Lung (tissue), 12 donors: ENCODE measurements around the gene SMCP. TPM values are rescaled to one million over a fixed set of nuclear protein-coding genes. Genes with fewer than 3 reads are reported as not detected.

ENCODE experiments used
- ATAC-seq: fragments of 200-7000 bp; cut with Tn5 transposase; one replicate; pipeline ENCODE4 v1.9.1; 2020; ENCODE audit warnings: moderate number of reproducible peaks; ENCODE audit not compliant: insufficient read depth, low FRiP score
- DNase-seq, 3 donors: peaks; one replicate each; pipeline ENCODE4 v3.0.0-alpha.2; 2013 to 2017
- H3K27ac ChIP-seq, 2 donors: one replicate each; pipeline ENCODE4 v1.5.1; 2013; ENCODE audit warnings: mild to moderate bottlenecking in 2 of 2, moderate library complexity in 2 of 2, control low read depth in 1 of 2, inconsistent platforms in 1 of 2, low read depth in 1 of 2, low read length in 1 of 2
- H3K27me3 ChIP-seq, 3 donors: one replicate each; pipeline ENCODE4 v1.5.1; 2013; ENCODE audit warnings: low read length in 2 of 3; ENCODE audit not compliant: control insufficient read depth in 3 of 3, insufficient read depth in 3 of 3
- H3K36me3 ChIP-seq, 4 donors: one replicate each; pipeline ENCODE4 v1.5.1; 2013; ENCODE audit warnings: low read length in 4 of 4, mild to moderate bottlenecking in 1 of 4, moderate library complexity in 1 of 4; ENCODE audit not compliant: control insufficient read depth in 4 of 4, insufficient read depth in 4 of 4
- H3K4me1 ChIP-seq, 5 donors: one replicate each; pipeline ENCODE4 v1.5.1; 2013; ENCODE audit warnings: low read length in 5 of 5, mild to moderate bottlenecking in 2 of 5, moderate library complexity in 1 of 5; ENCODE audit not compliant: control insufficient read depth in 5 of 5, insufficient read depth in 5 of 5
- H3K4me3 ChIP-seq: one replicate; pipeline ENCODE4 v1.5.1; 2013; ENCODE audit warnings: mild to moderate bottlenecking, control low read depth, moderate library complexity
- H3K9ac ChIP-seq, 2 donors: one replicate each; pipeline ENCODE4 v1.5.1; 2013; ENCODE audit warnings: low read length in 2 of 2, control low read depth in 1 of 2; ENCODE audit not compliant: insufficient read depth in 1 of 2
- H3K9me3 ChIP-seq, 4 donors: one replicate each; pipeline ENCODE4 v1.5.1; 2013; ENCODE audit warnings: low read length in 3 of 4, mild to moderate bottlenecking in 1 of 4, moderate library complexity in 1 of 4; ENCODE audit not compliant: control insufficient read depth in 4 of 4, insufficient read depth in 3 of 4
- CTCF ChIP-seq: IDR thresholded peaks from 2 replicates; pipeline ENCODE4 v1.5.1; 2012; ENCODE audit warnings: mild to moderate bottlenecking; ENCODE audit errors: control extremely low read depth, extremely low read depth
- WGBS, 2 donors: extraction: QIAGEN DNeasy Blood & Tissue Kit; methylation state at CpG; one replicate each; pipeline ENCODE4 v1.1.7; 2013; 5-methylcytosine and 5-hydroxymethylcytosine counted together
- polyA plus RNA-seq, 2 donors: library from polyadenylated mRNA; stranded (reverse); fragments of 200-250 nt; gene quantifications; one replicate each; pipeline ENCODE4 v1.2.1, GENCODE V29; 2013
- total RNA-seq, 2 donors: library from RNA; depleted of rRNA in 1 of 2; stranded (reverse); fragments of >200 nt in 1 of 2; gene quantifications; one replicate each; pipeline ENCODE4 v1.2.1, GENCODE V29; 2014 to 2021
- donor health status: control.
- donor health status: control.
- donor health status: Bipolar disorder and iron deficiency.
- donor health status: healthy.
- donor health status: DM: yes; HTN: yes; CAD: no.

The SMCP gene
- total and polyA plus RNA-seq, 4 donors: not detected

- Histone ChIP-seq H3K27ac (no peak overlapping the region), H3K36me3 (no peaks in the 10 kb centered on the region), H3K4me1 (no peaks in the 10 kb centered on the region), H3K4me3 (no peak overlapping the region), H3K9ac (no peak overlapping the region), H3K9me3 (peaks cover 0 to 4% (median 0%) of the 10 kb centered on the region in 4 donors), H3K27me3 (no peaks in the 10 kb centered on the region)
- no peak for TF ChIP-seq CTCF
- DNase-seq (no peak), ATAC-seq (no peak)
These were observed 6.0 kb downstream of the SMCP start for GRCh38 chr1:152884085-152884484.

DNA sequence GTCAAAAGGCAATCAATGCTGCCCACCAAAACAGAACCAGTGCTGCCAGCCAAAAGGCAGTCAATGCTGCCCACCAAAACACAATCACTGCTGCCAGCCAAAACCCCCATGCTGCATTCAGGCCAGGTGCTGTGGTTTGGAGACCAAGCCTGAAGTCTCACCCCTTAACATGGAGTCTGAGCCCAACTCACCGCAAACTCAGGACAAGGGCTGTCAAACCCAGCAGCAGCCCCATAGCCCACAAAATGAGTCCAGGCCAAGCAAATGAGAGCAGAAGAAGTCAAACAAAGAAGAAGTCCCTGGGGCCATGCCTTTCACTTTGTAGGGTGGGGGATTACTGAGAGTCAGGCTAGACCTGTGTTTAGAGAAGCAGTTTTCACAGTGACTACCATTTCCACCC lies 6.4 kb downstream of the SMCP start:
- Histone ChIP-seq H3K4me1 (no peaks in the 10 kb centered on the region), H3K4me3 (no peak overlapping the region), H3K27me3 (no peaks in the 10 kb centered on the region), H3K9ac (no peak overlapping the region), H3K36me3 (no peaks in the 10 kb centered on the region), H3K27ac (no peak overlapping the region), H3K9me3 (peaks cover 0 to 3% (median 1%) of the 10 kb centered on the region in 4 donors)
- ATAC-seq (no peak), DNase-seq (no peak)
- no peak for TF ChIP-seq CTCF
- 93 to 97% methylated on average over 1 of the region's 1 CpG for WGBS, 2 donors

GRCh38 chr1:152884966-152885624 lies 7.0 kb downstream of the SMCP start:
- DNase-seq (no peak), ATAC-seq (no peak)
- H3K4me1 ChIP-seq: no peaks in the 10 kb centered on the region
- H3K27me3 ChIP-seq: no peaks in the 10 kb centered on the region
- no peaks in the 10 kb centered on the region for H3K36me3 ChIP-seq
- WGBS, 2 donors: 69 to 80% methylated on average over 4 of the region's 4 CpGs
- peaks cover 0 to 4% (median 0%) of the 10 kb centered on the region in 4 donors for H3K9me3 ChIP-seq
- no peak for TF ChIP-seq CTCF
- no peak overlapping the region for H3K27ac ChIP-seq
- H3K9ac ChIP-seq: no peak overlapping the region
- H3K4me3 ChIP-seq: no peak overlapping the region

DNA sequence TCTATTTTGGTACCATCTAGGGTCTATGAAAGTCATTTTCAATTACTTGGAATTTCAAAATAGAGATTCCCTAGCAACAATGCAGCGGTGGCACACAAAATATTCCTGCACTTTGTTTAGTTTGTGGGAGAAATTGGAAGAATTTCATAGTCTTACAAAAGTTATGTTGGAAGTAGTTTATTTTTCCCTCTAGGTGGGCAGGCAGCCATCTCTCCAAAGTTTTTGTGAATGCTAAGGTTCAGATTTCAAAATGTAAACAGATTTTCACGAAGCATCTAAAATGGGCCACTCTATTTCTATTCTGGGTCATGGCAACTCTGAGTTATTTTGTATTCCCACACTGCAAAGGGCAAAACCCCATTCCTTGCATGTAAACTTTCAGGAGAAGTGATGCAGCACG lies 8.0 kb downstream of the SMCP start:
- WGBS, 2 donors: 48 to 59% methylated on average over 3 of the region's 3 CpGs
- Histone ChIP-seq H3K27ac (no peak overlapping the region), H3K9ac (no peak overlapping the region), H3K4me3 (no peak overlapping the region), H3K4me1 (no peaks in the 10 kb centered on the region), H3K9me3 (peaks cover 0 to 4% (median 0%) of the 10 kb centered on the region in 4 donors), H3K36me3 (no peaks in the 10 kb centered on the region), H3K27me3 (no peaks in the 10 kb centered on the region)
- ATAC-seq: no peak
- DNase-seq: no peak
- TF ChIP-seq CTCF: no peak
